ENCODE measurements around the gene PLD4.

Gene PLD4

DNA sequence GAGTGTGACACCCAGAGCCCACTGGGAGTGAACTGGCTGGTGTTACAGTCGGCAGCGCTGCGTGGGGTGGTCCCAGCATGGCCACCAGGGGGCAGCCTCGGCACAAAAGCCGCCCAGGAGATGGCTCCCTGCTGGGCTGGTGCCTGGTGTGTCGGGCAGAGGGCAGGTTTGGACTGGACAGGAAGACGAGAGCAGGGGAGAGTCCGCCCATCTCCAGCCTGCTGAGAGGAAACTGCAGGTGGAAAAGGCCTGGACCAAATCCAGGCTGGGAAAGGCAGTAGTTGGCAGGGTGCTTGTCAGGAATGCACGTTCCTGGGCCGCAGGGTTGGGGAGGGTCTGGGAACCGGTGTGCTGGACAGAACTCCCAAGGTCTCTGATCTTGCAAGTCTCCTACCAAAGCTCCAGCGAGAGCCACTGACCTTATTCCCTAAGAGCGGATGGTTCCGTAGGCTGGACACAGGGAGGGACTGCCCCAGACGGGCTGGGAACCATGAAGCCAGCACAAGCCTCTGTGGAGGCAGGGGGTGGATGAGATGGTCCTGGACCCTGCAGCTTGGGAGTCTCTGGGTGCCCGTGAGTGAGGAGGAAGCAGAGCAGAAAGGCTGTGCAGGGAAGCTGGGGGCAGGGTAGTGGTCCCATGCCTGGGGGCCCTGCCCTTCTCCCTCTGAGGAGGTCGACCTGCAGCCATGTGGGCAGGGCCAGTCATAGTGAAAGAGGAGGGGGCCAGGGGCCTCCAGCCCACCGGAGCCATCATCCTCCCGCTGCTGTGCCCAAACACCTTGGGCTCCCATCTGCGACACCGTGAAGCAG lies 51.7 kb downstream of the PLD4 start:
- DNase-seq, result peak; percentile 65

DNA sequence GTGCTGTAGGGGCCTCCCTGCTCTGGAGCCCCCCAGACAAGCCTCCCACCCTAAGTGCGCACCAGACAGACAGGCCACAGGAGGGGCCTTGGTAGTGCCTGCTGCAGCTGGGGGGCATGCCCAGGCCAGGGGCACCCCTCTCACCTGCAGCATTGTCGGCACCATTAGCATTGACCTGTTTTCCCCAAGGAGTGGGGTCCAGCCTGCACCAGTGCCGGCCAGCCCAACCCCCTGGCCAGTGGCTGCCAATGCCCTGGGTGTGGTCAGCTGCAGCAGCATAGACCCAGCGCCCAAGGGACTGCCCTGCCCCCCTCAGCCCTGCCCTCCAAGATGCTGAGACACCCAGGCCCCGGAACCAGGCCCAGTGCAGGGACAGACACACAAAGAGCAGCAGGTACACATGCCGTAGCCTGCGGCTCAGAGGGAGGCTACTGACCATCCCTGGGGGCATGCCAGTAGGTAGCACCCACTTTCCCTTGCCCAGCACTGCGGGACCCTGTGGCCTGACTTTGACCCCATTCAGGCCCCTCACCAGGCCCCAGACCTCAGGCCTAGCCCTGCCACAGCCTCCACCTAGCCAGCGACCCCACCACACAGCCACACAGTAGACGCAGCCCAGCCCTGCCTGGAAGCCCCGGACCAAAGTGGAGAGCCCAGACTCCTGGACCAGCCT lies 52.5 kb downstream of the PLD4 start:
- no peak for DNase-seq

DNA sequence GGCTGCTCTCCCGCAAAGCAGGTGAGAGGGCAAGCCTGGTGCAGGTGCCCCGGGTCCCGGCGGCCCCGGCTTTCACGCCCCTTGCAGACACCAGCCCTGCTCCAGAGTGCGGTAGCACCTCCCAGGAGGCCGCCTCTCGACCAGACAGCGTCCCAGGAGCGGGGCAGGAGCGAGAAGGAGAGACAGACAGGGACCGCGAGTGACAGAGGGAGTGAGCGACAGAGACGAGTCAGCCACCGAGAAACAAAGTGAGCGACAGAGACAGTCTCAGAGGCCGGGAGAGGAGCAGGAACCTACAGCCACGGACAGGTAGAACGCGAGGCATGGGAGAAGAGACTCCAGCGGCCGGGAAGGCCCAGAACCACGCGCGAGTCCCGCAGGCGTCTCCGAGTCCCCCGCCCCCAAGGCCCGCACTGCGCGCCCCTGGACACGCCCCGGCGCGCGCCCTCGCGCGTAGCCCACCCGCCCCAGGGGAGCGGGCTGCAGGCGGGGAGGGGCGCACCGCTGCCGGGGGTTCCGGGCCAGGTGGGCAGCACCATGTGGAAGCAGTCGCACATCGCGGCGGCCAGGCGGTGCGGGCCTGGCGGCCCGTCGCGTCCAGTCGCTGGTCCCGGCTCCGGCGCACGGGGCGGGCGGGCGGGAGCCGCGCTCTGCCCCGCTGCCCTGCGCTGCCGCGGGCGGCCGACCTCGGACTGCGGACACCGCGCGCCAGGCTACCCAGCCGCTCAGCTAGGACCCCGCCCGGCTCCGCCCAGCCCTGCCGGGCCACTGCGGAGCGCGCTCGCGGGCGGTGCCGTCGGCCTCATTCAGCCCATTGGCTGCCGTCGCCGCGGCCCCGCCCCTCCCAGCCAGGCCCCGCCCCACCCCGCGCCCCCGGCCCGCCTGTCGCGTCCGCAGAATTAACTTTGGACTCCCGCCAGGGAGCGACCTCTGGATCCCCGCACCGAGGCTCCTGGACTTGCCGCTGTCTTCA lies 53.3 kb downstream of the PLD4 start, which contains the start of gene AHNAK2:
AHNAK2 (minus strand) TSS at position 694 of the 973 bp plus-strand sequence; CDS start at position 557, 137 bp downstream.
- DNase-seq, result peak; percentile 42

DNA sequence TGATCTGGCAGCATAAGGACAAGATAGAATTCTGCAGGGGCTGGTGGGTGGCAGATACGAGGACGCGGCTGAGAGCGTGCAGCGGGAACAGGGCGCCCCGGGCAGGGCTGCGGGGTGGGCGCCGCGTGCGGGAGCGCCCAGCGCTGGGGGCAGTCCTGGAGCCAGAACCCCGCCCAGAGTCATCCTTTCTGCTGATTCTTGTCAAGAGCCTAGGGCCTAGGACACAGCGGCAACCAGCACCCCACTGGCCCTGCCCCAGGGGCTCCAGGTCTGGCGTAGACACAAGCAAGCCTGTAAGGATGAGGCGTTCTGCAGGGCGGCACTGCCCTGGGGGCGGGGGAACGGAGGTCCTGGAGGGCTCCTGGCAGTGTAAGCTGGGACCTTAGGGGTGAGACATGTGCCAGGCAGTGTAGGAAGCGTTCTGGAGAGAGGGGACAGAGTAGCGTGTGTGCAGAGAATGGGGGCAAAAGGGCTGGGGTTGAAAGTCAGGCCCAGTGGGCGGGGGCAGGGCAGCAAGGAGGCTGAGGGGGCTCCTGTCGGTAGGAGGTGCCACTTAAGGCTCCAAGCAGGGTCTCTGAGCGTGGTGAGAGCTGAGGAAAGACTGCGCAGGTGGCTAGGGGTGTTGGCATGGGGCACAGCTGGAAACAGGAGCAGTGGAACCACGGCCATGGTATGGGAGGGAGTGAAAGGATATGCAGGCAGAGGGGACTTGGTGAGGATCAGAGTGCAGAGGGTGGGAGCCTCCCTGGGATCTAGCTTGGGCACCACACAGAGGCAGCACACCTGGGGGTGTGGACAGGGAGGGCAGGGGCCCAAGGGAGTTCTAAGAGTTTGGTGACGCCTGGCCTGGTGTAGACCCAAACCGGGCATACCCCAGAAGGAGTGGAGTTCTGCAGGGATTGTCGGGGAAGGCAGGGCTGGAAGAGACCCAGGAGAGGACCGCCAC lies 54.3 kb downstream of the PLD4 start:
- DNase-seq, result no peak

DNA sequence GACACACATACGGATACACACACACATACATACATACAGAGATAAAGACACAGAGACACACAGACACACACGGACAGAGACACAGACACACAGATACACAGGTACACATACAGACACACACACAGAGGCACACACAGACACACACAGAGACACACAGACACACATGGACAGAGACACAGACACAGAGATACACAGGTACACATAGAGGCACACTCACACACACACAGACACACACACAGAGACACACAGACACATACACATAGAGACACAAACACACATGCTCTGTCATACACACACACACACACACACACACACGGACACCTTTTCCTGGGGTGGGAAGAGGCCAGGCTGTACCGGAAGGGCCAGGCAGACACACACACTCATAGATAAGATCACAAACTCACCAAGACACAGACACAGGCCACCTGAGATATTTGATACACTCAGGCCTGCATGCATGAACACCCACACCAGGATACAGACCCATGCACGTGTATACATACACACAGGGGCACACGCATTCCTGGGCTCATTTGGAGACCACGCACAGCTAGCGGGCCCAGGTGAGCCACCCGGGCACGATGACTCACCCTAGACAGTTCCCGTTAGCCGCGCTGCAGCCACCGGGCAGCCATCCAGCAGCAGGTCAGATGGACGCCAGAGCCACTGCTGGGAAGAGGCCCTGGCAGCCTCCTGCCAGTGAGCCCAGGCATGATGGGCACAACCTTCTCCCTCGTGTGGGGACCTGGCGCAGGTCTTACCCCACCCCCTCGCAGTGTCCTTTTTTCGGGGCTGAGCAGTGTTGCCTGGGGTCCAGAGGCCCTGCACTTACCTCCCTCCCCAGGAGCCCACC lies 55.3 kb downstream of the PLD4 start:
- DNase-seq, result no peak

- DNase-seq, result no peak
These were observed 56.2 kb downstream of the PLD4 start for GRCh38 chr14:104980611-104981531.

DNA sequence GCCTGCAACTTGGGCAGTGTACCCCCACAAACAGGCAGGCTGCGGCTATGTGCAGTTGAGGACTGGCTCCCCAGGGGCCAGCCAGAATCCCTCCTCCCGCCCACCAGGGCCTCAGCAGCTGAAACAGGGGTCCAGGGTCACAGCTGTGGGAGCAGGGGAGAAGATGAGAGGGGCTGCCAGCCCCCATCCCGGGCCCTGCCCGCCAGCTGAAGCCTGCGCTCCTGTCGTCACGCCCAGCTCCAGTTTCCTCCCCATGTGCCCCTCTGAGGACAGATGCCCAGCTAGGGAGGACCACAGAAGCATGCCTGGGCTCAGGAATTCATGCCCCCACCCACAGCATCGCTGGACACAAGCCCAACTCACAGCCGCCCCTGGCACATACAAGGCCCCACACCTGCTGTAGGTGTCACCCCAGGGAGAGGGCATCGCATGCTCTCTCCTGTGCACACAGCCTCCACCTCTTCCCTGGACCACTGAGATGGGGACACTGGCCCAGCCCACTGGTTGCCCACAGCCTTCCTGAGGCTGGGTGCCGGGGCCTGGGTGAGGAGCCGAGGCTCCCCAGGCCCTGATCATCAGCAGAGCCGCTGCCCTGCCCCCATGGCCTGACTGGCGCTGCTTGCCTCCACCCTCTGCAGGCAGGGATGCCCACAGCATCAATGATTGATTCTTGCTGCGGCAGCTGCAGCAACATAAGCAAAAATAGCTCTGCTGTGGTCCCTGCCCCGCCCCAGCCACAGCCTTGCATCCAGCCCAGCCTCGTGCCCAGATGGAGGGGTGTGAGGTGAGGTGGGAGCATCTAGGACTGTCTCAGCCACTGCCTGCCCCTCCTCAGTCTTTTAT lies 57.2 kb downstream of the PLD4 start:
- peak; percentile 6 for DNase-seq

DNA sequence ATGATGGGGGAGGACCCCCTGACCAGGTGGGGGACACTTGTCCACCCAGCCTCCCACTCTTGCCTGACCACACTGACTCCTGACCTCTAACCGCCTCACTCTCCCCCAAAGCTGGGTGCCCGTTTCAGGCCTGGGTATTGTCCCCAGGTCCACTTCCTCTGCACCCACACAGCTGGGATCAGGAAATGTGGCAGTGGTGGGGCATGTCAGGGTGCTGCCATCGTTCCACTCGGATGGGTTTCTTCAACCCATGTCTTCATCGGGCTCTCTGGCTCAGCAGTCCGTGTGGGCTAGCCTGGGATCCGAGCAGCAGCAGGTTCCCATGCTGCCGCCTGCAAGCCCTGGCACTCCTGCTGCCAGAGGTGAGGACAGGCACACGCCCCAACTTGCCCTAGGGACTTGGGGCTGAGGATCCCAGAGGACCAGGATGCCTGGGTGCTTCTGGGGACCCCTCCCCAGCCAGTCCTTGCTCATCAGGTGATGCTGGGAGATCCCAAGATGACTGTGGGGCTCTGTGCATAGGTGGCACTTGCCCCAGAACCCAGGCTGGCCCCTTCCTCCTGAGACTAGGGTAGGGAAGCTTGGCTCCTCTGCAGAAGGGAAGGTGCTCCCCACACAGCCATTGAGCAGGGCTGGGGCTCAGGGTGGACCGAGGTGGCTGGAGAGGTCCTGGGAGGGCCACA lies 58.0 kb downstream of the PLD4 start:
- DNase-seq, result no peak

Measured in MV-4-11 (cell line).